ENCODE measurements around the gene TAPBPL.
"Not testable (repeated sequence)": the region's sequence is repeated elsewhere in the genome, so short reads cannot be mapped to it uniquely, and the experiment has no call there.

The TAPBPL gene

DNA sequence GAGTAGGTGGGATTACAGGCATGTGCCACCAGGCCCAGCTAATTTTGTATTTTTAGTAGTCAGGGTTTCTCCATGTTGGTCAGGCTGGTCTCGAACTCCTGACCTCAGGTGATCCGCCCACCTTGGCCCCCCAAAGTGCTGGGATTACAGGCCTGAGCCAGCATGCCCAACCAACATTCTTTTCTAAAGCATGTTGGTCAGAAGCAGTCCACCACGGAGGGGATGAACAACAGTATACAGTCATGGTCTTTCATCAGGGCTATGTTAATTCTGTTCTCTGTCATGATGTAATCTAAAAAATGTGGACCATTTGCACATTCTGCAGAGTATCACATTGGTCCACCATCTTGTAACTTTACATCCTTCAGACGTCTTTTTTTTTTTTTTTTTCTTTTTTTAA lies 37.6 kb downstream of the TAPBPL start:
- no peak for FAIRE-seq
- no peak for DNase-seq (ENCODE audit: low spot score)

DNA sequence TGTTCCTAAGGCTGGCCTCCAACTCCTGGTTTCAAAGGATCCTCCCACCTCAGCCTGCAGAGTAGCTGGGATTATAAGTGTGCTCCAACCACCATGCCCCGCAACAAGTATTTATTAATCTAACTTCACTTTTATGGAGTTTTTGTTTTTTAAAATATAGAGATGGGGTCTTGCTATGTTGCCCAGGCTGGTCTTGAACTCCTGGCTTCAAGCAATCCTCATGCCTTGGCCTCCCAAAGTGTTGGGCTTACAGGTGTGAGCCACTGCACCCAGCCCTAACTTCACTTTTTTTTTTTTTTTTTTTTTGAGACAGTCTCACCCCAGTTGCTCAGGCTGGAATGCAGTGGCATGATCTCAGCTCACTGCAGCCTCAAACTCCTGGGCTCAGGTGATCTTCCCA lies 38.8 kb downstream of the TAPBPL start:
- FAIRE-seq; DNase-seq (ENCODE audit: low spot score): not testable (repeated sequence)

DNA sequence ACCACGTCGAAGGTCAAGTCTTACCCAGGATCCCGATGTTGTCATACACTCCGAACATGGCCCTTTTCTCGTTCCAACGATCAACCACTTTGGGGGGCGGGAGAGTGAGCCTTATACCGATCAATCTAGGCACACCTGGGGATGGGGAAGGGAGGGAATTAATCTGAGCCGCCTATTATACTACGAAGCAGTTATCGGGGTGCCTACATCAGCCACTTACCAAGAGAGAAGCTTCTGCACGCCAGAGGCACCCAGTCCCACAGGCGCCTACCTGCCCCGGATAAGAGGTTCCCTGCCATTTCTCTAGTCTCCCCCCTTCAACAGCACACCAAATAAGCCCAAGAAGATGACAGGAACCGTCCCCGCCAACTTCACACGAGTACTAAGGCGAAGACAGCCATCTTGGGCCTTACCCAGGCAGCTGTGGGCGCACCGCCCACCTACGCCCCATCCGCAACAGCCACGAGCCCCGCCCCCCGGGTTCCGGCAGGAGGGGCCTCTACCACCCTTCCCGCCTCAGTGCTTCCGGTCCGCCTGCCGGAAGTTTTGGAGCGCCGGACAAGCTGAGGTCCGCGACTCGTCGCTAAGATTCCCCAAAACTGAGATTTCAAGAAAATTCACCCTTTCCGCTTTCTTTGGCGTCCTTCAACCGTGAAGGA lies 41.1 kb downstream of the TAPBPL start, which contains the start of gene MRPL51:
TSS of gene MRPL51 (minus strand) at position 425 of the 659 bp plus-strand sequence. CDS start at position 299, 126 bp downstream.
- peak; percentile 35 for FAIRE-seq

DNA sequence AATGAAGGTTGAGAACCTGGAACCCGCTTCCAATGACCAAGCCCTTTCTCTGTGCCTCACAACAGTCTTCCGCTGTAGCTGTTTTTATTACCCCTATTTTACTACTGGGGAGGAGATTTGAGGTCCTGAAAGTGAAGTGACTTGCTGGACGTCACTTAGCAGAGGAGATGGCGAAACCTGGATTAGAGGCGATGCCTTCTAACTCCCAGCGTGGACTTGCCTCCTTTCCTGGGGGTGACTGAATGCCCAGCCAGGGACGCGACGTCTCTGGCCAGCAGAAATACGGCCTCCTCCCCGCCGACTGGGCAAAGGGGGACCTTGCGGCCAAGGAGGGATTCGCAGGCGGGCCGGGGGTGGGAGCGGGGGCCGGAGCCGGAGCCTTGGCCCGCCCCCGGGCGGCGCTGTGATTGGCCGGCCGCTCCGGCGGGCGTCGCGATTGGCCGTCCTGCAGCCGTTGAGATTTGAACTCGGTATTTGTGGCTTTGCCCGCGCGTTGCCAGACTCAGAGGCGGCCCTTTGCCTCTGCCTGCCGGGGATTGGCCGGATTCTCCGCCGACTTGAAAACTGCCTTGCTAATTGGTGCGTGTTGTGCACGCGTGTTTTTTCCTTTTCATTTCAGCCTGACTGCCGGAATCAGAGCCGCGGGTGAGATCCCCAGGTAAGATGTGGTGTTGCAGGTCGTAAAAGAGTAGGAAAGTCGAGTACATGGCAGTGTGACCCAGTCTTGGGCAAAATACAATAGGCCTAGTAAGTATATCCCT lies 41.8 kb downstream of the TAPBPL start, which contains the start of gene NCAPD2:
TSS of gene NCAPD2 (plus strand) at position 606 of the 761 bp plus-strand sequence. CDS start 997 bp downstream, outside the sequence.
- FAIRE-seq (peak; percentile 44), DNase-seq (ENCODE audit: low spot score) (peak; percentile 92)

More for the DNA sequence above, 41.1 kb downstream of the TAPBPL start, which contains the start of gene MRPL51:
- peak; percentile 80 for DNase-seq (ENCODE audit: low spot score)

DNA sequence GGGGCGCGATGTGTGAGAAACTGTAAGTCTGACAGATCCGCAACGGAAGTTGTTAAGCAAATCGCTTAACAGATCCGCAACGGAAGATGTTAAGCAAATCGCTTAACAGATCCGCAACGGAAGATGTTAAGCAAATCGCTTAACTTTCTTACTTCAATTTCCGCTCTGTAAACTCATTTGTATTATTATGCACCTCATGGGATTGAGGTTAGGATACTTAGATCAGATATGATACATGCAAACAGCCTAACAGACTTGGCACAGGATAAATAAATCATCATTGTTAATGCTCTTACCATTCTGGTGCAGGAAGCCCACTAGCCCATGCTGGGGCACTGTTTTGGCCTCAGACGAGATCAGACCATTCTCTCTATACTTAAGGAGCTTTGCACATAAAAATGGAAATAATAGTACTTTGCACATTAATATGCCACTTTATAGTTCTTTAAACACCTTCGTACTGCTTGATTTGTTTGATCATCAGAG lies 42.5 kb downstream of the TAPBPL start:
- DNase-seq (ENCODE audit: low spot score) (no peak), FAIRE-seq (no peak)

DNA sequence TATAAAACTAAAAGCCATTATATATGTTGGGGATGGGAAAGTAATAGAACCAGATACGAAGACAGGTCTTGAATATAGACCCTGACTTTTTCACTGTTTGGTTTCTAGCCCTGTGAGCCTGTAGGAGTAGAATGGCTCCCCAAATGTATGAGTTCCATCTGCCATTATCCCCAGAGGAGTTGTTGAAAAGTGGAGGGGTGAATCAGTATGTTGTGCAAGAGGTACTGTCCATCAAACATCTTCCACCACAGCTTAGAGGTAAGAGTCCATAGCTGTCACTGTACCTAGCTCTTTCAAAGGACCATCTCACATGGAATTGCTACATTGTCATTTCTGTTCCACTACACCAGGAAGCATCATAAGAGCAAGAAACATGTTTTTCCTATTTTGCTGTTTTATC lies 43.1 kb downstream of the TAPBPL start:
- DNase-seq (ENCODE audit: low spot score) = no peak
- no peak for FAIRE-seq

DNA sequence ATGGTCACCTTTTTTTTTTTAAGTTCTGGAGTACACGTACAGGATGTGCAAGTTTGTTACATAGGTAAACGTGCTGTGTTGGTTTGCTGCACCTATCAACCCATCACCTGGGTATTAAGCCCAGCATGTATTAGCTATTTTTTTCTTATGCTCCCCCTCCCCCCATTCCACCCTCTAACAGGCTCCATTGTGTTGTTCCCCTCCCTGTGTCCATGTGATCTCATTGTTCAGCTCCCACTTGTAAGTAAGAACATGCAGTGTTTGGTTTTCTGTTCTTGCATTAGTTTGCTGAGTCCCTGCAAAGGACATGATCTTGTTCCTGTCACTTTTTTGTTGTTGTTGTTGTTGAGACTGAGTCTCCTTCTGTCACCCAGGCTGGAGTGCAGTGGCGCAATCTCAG lies 45.4 kb downstream of the TAPBPL start:
- not testable (repeated sequence) for DNase-seq (ENCODE audit: low spot score); FAIRE-seq

DNA sequence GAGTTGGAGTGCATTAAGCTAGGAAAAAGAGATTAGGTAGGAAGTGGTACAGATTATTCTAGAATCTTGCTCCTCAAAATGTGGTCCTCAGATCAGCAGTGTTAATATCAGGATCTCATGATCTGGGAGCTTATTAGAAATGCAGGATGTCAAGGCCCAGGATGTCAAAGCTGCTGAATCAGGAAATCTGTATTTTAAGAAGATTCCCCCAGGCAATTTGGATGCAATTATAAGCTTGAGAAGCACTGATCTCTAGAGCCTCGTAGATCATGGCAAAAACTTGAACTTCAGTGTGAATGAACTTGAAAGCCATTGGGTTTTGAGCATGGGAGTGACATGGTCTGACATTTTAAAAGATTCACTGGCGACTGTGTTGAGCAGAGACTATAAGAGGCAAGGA lies 48.6 kb downstream of the TAPBPL start:
- FAIRE-seq = no peak

DNA sequence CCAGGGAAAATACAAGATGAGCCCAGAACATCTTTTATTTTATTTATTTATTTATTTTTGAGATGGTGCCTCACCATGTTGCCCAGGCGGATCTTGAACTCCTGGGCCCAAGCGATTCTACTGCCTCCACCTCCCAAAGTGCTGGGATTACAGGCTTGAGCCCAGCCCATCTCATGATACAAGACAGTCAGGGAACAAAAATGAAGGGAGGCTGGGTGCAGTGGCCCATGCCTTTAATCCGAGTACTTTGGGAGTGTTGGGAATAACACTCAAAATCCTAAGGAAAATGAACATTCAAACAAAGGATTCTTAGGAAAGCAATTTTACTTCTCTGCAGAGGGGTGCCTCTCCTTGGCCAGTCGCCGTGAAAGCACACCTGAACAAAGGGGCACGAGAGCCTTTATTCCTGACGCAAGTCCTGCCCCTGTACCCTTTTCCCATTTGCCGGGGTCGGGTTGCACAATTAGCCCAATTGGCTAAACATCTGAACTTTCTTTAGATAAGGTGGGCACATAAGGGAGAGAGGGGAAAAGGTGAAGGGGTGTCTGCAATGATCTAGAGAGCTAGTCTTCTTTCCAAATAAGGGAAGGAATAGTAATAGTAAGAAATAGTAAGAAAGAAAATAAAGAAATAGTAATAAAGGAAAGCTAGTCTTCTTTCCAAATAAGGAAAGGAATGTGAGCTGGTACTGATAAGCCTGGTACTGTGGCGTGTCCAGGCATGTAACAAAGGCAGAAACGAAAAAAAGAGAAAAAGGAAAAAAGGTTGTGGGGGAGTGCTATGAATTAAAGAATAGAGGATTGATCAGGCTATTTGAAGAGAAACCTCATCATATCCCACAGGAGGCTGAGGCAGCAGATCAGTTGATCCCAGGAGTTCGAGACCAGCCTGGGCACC lies 55.5 kb downstream of the TAPBPL start:
- no peak for FAIRE-seq
- DNase-seq (ENCODE audit: low spot score) = no peak

More for the DNA sequence above, 48.6 kb downstream of the TAPBPL start:
- DNase-seq (ENCODE audit: low spot score) = no peak

DNA sequence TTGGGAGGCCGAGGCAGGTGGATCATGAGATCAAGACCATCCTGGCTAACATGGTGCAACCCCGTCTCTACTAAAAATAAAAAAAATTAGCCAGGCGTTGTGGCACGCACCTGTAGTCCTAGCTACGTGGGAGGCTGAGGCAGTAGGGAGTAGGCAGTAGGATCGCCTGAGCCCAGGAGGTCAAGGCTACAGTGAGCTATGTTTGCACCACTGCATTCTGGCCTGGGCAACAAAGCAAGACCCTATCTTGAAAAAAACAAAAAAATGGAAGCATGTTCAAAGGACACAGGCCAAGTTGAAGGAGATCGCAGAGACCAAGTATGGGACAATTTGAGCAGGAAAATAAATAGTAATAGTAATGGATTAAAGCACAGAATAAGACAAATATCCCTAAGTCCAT lies 56.2 kb downstream of the TAPBPL start:
- no peak for FAIRE-seq
- DNase-seq (ENCODE audit: low spot score) = no peak
